Upper lobe of left lung (tissue), 4 donors: ENCODE results near the gene NAGS.

Experiments
- EP300 ChIP-seq, 4 donors: sonication (generic); formaldehyde crosslinking; IDR thresholded peaks; one replicate each; pipeline ENCODE4 v1.5.1; 2017; ENCODE audit warnings: antibody characterized with exemption in 4 of 4, control low read depth in 2 of 4
- TF ChIP-seq, protein P1 (sequence below), 6 experiments: fragments of 450-650 bp in 4 of 6; fragments of 200-600 bp in 2 of 6; sonication (generic) in 2 of 6; IDR thresholded peaks; one replicate each; pipeline ENCODE4 v1.5.1; 2016 to 2019; ENCODE audit warnings: antibody characterized with exemption in 6 of 6

DNA sequence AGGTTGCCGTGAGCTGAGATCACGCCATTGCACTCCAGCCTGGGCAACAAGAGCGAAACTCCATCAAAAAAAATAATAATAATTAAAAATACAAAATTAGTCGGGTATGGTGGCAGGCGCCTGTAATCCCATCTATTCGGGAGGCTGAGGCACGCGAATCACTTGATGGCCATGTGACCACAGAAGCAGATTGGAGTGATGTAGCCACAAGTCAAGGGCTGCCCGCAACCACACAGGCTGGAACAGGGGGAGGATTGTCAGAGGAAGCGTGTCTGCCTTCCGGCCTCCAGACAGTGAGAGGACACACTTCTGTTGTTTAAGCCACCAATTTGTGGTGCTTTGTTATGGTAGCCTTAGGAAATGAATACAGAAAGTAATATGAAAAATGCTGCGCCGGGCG, 11.8 kb upstream of the NAGS start:
- TF ChIP-seq, protein P1, sequence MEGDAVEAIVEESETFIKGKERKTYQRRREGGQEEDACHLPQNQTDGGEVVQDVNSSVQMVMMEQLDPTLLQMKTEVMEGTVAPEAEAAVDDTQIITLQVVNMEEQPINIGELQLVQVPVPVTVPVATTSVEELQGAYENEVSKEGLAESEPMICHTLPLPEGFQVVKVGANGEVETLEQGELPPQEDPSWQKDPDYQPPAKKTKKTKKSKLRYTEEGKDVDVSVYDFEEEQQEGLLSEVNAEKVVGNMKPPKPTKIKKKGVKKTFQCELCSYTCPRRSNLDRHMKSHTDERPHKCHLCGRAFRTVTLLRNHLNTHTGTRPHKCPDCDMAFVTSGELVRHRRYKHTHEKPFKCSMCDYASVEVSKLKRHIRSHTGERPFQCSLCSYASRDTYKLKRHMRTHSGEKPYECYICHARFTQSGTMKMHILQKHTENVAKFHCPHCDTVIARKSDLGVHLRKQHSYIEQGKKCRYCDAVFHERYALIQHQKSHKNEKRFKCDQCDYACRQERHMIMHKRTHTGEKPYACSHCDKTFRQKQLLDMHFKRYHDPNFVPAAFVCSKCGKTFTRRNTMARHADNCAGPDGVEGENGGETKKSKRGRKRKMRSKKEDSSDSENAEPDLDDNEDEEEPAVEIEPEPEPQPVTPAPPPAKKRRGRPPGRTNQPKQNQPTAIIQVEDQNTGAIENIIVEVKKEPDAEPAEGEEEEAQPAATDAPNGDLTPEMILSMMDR (IDR thresholded peaks at IDR 0.05) = no peak
- TF ChIP-seq EP300 (IDR thresholded peaks at IDR 0.05) = no peak
